Activated naive CD4-positive, alpha-beta T cell treated with anti-CD3 and anti-CD28 coated beads, Interleukin-2, amount 50 U/mL, for 16 hours (primary cell): ENCODE results near the gene CHIC2.
A peak's percentile ranks its signal among the peaks of the same experiment; 100 is the strongest.

Source experiments
- DNase-seq: peaks from one replicate; pipeline ENCODE4 v3.0.0-alpha.2; 2020

Gene CHIC2

DNA sequence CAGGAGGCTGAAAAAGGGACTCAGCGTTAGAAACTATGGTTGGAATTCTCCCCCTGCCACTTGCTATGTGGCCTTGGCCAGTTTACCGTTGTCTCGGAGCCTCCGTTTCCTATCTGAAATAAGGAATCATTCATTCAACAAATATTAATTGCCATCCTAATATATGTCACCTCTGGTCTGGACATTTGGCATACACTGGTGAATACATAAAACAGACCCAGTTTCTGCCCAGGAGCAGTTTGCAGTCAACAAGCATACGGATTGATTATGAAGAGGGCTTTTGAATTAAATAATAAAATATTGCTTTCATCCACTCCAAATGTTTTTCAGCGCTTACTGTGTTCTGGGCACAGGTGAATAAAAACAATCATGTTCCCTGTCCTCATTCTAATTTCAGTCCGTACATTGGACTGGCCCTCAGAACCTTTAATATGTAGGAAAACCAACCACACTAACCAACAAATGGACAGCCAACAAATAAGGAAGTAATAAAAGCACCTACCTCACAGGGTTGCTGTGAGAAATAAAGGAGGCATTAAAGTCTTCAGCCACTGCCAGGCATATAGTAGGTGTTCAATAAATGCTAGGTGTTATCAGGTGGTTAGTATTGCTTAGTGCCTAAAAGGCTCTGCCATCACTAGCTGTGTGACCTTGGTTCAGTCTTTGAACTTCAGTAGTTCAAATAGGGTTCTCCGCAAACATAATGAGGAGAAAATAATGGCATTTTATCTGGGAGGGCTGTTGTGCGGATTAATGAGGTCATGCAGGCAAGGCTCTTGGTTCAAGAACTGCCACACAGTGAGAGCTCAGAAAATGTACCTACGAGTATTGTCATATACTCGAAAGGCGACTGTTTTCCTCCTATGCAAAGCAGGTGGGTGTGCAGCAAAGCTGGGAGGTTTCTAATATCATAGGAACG lies 28.3 kb upstream of the CHIC2 start:
- no peak for DNase-seq

DNA sequence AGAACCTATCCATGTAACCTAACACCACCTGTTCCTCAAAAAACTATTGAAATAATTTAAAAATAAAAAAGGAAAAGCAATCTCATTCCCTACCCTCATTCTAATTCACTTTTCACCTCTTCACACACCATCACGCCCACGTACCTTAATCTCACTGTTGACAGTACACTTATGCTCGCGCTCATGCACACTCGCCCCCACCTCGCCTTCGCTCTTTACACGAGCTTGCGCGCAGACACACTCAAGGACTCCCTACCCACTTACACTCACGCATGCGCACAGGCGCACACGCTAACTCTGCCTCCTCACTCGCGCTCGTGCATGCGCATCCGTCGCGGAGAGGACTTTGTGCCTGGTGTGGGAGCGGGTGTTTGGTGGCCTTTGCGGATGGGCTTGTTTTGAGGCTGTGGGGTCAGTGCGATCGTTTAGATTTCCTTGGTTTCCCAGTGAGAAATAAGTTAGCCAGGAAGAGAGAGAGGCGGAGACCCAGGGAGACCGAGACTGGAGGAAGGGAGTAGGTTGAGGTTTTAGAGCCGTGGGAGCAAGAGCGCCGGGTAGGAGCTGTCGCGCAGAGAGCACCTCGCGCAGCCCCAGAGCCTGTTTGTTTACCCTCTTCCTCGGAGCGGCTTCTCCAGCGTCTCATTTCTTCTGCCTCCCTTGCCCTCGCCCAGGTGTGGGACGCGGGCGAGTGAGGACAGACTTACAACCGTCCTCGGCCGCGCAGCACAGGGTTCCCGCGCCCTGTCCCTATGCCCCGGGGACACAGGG lies 27.4 kb upstream of the CHIC2 start:
- peak; percentile 80 for DNase-seq

DNA sequence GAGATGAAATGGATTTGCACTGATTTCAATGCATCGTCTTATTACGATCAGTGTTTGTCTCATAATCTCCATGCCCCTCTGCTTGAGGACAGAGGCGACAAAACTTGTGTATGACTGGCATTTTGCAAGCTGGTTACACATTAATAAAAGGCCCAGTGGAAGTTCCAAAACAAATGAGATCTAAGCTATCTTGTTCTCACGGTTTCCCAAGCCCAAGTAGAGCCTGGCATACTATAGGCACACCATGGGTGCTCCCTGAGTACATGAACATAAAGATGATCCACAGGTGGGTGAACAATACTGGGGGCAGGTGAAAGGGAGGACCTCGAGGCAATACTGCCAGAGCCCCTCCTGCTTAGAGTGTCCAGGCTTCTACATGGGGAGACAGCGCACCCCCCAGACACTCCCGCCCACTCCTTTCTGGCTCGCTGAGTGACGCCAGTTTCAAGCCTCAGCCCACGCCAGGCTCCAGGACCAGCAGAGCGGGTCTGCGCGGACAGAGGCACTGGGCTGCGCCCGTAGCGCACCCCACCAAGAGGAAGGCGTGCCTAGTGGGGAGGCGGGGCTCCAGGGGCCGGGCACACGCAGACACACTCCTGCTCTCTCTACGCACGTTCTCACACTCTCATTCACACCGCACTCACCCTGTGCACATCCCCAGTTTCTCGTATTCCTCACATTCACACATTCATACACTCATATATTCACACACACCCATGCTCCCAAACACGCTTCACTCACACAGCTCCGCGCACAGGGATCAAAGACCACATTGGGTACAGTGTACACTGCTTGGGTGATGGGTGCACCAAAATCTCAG lies 26.6 kb upstream of the CHIC2 start:
- DNase-seq = no peak

DNA sequence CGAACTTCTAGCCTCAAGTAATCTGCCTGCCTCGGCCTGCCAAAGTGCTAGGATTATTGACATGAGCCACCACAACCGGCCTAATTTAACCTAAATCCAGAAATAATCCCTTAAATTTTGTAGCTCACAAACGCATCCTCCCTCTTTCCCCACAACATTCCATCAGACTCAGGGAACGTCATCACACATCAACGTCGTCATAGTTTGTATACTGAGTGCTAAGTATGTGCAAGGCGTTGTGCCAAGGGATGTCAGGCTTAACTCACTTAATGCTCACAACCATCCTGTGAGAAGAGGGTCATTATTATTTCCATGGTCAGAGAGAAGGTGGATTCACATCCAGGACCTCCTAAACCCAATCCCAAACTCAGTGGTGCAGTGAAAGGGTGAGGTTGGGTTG lies 26.0 kb upstream of the CHIC2 start:
- DNase-seq = no peak

DNA sequence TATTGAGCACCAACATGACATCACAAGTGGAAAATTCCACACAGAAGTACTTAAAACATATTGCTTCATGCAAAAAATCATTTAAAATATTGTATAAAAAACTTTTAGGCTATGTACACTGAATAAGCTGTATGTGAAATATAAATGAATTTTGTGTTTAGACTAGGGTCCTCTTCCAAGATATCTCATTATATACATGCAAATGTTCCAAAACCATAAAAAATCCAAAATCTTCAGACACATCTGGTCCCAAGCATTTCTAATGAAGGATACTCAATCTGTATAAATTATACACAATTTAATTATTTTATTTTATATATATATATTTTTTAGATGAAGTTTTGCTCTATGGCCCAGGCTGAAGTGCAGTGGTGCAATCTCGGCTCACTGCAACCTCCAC lies 25.5 kb upstream of the CHIC2 start:
- no peak for DNase-seq

DNA sequence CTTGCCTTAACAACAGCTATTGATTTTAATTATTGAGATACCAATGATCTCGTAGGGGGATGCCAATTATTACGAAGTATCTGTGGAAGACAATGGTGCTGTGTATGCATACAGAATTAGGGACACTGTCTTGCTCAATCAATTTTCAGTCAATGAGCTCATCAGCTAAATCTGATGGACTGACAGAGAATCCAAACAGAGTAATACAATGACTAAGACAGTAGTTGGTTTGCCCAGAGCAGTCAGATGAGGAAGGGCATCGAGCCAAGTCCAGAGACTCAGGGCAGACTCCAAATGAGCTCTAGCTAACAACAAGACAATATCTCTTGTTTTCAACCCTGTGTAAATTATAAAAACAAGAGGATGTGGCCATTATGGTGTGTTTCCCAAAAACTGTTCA lies 20.9 kb upstream of the CHIC2 start:
- no peak for DNase-seq

DNA sequence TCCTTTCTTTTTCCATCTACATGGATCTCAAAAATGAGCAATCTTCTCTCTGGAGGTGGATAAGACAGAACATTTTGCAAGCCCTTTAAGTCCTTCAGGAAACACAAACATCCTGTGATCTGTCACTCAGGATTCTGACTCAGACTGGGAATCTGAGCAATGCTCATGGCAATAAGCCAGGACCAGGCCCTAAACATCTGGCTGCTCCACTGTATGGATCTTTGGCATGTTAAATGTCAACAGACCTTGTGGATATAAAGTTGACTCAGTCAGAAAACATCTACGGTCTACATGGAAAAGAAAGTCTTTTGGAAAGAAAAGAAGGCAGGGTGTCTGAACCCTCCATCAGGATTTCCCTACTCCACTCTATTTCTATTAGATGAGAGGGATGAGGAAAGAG lies 17.8 kb upstream of the CHIC2 start:
- DNase-seq = no peak

DNA sequence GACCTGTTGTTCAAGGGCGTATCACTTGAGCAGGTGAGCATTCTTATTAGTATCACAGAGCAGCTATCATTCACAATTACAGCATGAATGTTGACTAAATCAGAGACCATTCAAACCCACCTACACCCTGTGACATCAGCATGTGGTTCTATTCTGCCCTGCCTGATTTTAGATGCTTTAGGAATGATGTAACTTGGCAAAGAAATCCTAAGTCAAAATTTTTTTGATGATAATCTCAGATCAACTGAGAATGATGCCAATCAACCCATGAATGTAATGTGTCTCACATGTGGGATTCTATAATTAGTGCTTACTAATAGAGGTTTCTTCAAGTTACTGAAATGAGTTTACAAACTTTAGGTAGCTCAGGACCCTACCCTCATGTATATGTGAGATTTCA lies 13.4 kb upstream of the CHIC2 start:
- no peak for DNase-seq

DNA sequence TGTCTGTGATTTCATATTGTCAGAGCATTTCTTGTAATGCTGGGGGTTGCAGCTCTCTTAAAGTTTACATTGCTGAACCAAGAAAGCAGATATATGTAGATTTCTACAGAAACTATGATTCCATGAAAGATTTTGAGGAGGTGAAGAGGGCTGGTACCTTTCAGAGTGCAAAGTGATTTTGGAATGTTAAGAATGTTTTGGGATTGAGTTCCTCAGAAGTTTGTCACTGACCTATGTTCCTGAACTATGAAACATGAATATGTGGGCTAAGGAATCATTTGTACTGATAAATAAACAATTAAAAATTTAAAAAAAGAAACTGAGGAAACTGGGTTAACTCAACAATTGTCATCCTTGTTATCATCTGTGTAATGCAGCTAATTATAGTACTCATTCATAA lies 12.3 kb upstream of the CHIC2 start:
- no peak for DNase-seq

DNA sequence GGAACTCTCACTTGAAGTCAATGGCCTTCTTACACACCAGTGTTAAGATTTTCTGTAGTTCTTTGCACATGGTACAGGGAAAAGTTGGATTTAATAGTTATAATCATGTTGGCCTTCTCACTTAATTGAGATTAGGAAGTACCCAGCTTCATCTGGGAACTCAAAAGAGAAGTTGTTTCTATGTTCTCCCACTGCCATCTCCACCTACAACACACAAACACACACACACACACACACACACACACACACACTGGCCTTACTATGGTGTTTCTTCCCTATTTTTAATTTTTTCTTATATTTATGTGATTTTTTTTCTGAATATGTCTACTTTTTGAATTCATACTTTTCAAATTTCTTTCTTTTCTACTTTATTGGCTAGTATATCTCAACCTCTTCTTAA lies 10.0 kb upstream of the CHIC2 start:
- no peak for DNase-seq

DNA sequence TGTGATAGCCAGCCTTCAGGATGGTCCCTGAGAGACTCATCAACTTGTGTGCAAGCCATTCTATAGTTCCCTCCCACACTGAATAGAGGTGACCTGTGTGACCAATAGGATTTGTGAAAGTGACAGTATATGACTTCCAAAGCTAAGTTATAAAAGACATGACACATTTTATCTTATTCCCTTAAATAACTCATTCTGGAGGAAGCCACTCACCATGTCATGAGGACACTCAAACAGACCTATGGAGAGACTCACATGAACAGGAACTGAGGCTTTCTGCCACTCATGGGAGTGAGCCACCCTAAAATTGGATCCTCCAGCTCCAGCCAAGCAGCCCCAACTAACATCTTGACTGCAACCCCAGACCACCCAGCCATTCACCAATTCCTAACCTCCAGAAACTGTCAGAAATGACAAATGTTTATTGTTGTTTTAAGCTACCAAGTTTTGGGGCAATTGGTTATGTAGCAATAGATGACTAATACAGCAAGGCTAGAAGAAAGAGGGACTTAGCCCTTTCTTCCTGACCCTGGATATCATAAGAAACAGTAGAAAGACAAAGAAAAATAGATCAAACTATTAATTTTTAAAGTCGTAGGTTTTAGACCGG lies 9.0 kb upstream of the CHIC2 start:
- no peak for DNase-seq

DNA sequence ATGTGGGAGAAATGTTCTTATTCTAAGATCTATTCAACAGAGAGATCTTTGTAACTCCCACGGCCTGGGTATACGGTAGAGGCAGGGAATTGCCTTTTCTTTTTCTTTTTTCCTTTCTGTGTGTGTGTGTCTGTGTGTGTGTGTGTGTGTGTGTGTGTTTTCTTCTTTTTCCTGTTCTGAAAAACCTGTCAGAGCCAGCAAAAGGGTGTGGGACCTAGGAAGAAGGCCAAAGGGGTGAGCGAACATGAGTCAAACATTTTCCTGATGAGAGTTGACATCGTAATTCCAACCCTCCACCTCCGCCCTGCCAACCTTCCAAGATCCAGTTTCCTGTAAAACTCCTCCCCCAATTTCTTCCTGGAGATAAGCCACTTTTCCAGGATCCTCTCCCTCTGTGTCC lies 2.8 kb upstream of the CHIC2 start:
- no peak for DNase-seq

DNA sequence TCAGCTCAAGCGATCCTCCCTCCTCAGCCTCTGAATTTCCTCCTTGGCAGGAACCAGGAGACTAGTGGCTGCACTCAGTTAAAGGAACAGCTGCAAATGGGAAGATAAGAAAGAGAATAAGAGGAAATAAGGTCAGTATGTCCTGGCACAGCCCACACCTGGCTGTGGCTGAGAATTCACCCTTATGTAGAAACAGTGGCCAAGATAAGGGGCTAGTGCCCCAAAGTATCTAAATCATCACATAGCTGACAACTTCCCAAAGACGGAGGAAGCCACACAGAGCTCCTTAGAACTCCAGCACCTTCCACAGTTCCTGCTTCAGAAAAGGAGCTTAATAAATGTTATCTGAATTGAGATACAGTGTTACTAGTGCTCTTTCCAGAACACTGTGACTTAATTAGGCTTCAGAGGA lies 2.3 kb upstream of the CHIC2 start:
- DNase-seq = no peak

DNA sequence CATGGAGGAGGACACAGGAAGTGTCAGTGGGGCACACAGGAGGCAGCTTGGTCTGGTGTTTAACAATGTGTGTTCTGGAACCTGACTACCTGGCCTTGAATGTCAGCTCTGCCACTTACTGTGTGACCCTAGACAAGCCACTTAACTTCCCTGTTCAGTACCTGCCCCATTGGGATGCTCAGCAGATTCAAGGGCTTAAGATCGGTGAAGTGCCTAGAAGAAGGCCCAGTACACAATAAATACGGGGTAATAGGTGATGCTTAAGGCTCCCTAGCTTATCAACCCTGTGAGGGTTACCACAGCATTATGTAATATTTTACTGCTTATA lies 1.6 kb upstream of the CHIC2 start:
- DNase-seq = no peak

DNA sequence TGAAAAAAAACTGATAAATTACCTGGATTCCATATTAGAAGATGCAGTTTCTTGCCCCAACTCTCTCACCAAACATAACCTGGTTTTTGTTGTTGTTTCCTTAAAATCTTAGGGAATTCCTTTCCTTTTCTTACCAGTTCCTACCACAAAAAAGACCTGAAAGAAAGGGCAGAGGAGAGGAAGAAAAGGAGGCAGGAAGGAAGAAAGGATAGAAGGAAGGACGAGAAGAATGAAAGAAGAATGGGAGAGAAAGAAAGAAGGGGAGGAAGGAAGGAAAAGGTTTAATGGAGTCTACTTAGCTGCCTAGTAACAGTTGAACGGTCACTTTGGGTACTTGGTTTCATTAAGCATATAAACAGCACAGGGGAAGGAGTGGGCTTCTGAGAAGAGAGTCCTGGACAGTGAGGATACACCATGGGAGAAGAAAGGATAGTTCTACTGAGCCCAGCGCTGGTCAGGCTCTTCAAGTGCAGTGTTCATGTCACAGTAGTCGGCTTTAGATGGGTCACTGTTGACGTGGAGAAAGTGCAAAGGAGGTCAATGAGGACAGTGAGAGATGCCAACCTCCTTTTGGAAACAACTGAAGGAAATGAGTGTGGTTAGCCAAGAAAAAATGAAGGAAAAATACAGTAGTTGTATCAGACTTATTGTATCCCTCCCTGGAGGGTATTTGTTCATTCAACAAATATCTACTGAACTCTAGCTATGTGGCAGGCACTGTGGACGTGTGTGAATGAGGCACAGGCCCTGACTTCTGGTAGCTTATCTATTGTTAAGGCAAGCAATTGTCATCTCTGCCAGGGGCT lies 1.1 kb upstream of the CHIC2 start:
- no peak for DNase-seq

DNA sequence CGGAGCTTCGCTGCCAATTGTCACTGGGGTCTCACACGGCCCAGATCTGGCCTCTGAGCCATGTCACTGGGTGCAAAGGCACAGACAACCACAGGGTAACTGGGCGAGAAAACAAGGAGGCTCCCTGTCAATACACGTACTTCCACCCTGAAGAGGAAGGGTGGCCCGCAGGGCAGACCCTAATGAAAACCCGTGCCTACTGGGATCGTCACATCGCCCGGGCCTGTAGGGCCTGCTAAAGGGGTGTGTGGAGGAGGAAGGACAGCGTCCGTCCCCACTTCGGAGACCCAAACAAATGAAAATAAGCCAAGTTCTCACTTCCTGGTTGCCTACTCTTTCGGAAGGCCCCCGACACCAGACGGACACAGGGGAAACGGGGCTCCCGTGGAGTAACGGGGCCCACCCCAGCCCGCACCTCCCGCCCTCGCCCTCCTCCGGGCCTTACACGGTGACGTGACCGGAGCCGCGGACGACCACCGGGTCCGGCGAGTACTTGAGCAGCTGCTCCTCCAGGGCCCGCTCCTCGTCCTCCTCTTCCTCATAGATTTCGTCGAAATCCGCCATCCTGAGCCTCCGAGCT lies 578 bp downstream of the CHIC2 start:
- peak; percentile 24 for DNase-seq

DNA sequence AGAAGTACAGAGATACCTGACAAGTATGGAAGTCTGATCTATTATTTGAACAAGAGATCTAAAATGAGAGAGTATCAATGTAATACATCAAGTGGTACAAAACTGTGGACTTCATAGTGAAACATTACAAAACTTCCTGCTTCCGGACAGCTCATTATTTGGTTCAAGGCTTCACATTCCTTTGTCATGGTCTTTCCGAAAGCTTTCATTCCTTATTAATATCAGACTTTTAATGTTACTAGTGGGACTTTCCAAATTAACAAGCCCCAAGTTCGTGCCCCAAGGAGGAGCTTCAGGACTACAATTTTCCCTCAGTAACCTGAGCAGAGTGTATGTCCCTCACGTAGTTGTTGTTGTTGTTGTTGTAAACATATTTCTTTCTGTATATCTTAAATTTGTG lies 1.2 kb downstream of the CHIC2 start:
- DNase-seq = no peak

DNA sequence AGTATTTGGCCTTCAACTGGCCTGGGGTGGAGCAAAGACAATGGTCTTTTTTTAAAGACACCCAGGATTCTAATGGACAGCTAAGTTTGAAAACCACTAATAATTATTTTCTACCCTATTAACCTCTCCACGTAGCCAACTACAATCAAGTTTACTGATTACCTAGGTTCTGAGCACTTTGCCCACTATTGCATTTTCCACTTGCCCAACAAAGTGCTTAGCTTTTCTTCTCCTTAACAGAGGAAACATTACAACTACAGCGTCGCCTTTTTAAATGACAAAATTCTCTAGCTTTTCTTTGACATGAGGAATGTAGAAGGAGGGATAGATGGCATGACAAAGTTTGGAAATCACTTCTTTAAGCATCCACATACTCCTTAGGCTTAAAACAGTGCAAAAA lies 2.0 kb downstream of the CHIC2 start:
- no peak for DNase-seq

DNA sequence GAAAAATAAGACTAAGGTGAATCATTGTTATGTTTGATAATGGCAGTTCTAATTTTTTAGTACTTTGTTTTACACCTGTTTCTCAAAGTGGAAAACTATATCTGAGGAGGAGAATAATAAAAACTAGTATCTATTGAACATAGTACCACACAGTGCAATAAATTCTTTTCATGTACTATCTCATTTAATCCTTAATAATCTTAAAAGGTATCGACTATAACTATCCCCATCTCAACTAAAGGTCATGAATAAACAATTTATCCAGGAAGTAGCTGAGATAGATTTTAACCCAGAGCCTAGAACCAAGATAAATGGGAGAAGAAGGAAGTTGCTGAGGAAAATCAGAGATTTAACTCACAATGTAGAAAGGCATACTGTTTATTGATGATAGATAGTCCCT lies 2.5 kb downstream of the CHIC2 start:
- DNase-seq = no peak

DNA sequence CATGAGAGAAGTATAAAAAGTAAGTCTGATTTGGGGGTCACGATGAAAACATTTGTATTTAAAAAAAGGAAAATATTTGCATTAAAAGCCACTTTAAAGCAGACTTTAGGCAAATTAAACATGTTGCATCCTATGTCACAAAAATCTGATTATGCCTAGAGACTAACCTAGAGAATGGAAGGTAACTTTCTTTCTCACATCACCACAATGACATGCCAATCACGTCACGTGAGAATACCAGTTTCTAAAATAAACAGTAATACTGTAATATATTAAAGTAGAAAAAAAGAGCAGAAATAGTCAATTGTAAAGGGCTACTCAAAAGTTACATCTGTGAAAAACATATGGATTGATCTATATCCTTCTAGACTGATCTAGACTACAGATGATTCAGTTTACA lies 3.3 kb downstream of the CHIC2 start:
- DNase-seq = no peak

DNA sequence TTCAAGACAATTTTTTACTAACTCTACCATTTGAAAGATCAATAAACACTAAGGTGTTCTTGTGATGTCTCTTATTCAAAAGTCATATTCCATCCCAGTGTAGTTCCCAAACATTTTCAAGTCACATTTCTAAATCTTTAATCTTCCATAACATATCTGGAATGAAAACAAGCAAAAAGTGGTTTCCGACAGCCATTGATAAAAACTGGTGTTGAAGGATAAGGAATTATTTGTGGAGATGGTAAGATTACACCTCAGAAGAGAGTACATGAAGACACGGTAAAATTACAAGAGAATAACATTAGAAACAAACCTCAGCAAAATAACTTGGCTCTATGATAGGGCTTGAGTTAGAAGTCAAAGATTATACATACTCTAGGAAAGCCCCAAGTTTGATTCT lies 4.3 kb downstream of the CHIC2 start:
- no peak for DNase-seq

DNA sequence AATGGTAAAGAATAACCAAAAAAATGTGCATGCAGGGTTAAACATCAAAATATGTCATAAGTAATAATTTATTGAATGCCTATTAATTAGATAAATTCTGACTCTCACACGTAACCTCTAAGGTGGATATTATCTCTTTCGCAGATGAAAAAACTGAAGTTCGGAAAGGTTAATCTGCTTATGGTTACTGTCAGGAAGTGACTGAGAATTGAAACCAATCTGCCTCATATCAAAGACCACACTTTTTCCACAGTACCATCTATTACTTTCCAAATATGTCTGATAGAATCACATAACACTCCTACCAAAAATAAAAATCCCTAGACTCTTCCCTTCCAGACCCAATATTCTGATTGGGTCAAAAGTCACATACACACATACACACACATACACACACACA lies 6.2 kb downstream of the CHIC2 start:
- DNase-seq = no peak
